Fibroblast of peridontal ligament (primary cell): ENCODE results near the gene PPM1N.

Experiments
- DNase-seq: peaks from one replicate; pipeline ENCODE4 v3.0.0-alpha.2; 2010; ENCODE audit errors: extremely low read depth

Gene PPM1N, protein sequence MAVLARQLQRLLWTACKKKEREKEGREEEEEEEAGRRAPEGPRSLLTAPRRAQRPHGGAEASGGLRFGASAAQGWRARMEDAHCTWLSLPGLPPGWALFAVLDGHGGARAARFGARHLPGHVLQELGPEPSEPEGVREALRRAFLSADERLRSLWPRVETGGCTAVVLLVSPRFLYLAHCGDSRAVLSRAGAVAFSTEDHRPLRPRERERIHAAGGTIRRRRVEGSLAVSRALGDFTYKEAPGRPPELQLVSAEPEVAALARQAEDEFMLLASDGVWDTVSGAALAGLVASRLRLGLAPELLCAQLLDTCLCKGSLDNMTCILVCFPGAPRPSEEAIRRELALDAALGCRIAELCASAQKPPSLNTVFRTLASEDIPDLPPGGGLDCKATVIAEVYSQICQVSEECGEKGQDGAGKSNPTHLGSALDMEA

DNA sequence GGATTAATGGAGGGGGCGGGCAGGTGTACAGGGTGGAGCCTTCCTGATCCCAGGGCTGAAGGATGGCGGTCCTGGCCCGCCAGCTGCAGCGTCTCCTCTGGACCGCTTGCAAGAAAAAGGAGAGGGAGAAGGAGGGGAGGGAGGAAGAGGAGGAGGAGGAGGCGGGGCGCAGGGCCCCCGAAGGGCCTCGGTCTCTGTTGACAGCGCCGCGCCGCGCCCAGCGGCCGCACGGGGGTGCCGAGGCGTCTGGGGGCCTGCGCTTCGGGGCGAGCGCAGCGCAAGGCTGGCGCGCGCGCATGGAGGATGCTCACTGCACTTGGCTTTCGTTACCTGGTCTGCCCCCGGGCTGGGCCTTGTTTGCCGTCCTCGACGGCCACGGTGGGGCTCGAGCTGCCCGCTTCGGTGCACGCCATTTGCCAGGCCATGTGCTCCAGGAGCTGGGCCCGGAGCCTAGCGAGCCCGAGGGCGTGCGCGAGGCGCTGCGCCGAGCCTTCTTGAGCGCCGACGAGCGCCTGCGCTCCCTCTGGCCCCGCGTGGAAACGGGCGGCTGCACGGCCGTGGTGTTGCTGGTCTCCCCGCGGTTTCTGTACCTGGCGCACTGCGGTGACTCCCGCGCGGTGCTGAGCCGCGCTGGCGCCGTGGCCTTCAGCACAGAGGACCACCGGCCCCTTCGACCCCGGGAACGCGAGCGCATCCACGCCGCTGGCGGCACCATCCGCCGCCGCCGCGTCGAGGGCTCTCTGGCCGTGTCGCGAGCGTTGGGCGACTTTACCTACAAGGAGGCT is at the start of gene PPM1N:
TSS of gene PPM1N (plus strand) at position 33 of the 785 bp plus-strand sequence. CDS start at position 63, 30 bp downstream.
- DNase-seq: no peak

DNA sequence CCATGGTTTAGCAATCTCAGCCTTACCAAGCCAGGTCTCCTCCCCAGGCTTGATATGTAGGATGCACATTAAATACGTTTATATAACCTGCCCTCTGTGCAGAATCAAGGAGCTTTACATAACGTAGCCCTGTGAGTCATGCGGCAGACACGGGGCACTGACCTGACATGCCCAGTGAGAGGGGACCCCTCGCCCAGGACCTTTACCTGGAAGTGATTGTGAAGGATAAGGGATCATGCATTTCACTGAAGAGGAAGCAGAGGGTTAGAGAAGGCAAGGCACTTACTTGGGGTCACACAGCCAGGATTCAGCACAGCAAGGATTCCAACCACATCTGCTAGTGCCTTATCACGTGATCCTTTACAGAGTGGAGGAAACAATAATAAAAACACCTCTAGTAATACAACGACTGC is 49.4 kb upstream of the PPM1N start:
- DNase-seq: no peak

DNA sequence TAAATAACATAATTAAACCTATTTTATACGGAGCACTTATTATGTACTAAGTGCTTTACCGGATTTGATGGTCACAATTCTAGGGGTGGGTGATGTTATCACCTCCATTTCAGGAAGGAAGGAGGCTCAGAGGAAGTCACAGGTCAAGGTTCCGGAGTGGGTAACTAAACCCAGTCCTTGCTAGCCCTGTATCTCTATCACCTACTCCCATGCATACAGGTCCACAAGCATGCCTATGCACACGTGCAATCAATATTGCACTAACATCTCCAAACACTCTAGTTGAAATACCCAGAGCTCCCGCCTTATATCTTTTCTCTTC is 48.3 kb upstream of the PPM1N start:
- no peak for DNase-seq

DNA sequence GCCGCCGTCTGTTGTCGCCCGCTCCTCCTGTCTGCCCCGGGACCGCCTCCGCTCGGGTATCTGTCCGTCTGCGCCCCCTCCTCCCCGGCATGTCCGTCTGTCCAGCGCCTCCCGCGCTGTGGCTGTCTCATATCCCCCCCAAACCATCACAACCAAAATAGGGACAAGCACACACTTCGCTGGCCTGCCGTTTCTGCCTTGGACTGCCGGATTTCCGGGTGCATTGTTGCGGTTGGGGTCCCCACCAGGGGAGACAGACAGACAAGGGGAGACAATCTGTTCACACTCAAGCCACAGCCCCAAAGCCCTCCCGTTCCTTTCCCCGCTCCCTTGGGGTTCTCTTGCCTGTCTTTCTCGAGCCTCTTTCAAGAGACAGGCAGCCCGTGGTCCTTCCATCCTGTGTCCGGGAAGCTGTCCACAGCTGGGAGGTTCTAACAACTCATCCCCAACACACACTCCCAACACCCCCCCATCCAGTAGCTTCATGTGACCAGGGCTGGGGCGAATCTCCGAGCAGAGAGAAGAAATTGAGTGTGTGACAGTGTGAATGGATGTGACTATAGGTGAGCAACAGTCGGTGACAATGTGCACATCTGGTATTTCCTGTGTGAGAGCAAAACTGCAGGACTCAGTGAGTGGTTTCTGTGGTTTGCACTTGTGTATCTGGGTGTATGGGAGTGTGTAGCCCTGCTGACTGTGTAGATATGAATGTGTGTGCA is 47.0 kb upstream of the PPM1N start:
- DNase-seq: peak; percentile 66

DNA sequence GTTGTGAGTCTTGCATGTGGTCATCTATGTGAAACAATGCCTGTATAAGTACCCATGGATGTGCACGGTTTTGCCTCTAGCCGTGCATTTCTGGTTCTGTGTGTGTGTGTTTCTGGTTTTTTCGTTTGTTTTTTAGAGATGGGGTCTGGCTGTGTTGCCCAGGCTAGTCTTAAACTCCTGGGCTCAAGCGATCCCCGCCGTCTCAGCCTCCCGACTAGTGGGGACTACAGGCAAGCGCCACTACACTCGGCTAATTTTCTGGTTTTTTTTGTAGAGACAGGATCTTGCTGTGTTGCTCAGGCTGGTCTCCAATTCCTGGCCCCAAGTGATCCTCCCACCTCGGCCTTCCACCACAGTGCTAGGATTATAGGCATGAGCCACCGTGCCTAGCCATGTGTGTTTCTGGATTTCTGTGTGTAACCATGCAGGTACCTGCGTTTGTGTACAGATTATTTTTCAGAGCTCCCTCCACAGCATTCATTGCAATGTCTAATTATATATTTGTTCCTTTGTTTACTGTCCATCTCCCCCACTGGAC is 46.3 kb upstream of the PPM1N start:
- no peak for DNase-seq

DNA sequence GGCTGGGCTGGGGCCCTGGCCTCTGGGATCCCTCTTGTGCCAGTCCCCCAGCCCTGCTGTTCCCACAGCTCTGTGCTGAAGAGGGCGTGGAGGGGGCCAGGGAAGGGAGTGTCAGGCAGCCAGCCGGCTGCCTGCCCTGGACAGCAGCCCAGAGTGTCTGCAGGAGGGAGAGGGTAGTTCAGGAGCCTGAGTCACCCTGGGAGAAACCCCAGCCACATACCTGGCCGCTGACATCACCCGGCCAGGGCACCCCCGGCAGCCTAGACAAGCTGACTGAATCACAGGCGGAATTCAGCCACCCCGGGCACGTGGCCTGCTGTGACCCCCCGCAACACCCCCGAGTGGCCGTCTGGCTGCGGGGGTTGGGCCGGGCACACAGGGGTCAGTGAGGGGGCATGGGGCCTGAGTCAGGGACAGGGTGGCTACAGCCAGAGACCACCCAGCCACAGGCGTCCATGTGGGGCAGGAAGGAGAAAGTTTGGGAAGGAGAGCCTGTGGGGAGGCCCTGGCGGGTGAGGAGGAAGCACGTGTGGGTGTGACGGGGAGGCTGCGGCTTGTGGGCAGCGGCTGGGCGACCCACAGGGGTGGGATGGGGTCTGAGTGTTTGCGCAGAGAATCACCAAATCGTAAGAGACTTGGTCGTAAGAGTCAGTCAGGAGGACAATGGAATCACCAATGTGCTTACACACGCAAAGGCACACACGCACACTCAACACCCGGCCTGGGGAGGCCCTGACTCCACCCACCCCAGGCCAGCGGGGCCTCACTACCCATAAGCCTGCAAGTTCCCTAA is 42.3 kb upstream of the PPM1N start:
- DNase-seq: peak; percentile 97

DNA sequence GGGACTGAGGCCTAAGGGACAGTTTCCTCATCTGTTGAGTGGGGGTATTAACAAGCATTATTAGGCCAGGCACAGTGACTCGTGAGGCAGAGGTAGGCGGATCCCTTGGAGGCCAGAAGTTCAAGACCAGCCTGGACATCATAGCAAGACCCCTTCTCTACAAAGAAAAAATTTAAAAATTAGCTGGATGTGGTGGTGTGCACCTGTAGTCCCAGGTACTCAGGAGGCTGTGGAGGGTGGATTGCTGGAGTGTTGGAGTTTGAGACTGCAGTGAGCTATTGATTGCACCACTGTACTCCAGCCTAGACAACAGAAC is 41.8 kb upstream of the PPM1N start:
- DNase-seq: no peak

DNA sequence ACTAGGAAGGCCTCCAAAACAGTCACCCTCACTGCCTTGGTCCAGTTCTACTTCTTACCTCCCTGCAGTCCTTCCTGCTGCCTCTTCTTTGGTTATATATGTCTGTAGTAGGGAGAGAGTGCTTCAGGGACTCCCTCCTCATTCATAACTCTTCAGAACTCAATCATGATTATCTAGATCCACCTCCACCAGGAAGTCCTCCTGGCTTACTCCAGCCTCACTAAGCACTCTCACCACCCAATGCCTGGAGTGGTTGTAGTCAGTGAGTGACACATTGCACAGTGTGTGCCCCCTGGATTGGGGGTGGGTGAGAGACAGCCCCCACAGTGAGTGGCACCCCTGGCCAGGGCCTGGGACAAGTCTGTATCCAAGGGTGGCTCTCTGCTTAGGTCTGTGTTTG is 40.5 kb upstream of the PPM1N start:
- DNase-seq: no peak

DNA sequence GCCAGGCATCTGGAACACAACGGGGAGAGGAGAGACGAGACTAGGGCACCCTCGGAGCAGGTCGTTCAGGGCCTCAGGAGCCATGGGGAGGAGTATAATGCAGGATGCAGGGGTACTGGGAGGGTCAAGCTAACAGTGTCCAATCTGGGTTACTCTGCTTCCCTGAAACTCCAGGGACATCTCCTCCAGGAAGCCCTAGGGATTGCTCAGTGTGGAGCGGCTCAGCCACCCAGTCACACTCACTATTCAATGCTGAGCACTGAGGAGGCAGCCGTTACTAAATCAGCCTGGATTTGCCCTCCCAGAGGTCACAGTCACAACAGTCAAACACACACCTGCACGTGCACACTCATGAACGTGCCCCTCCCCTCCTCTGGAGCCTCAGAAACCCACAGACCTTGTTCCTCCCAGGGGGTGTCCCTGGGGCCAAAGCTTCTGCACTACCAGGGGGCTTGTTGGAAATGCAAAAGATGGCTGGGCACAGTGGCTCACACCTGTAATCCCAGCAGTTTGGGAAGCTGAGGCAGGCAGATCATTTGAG is 37.4 kb upstream of the PPM1N start:
- no peak for DNase-seq

DNA sequence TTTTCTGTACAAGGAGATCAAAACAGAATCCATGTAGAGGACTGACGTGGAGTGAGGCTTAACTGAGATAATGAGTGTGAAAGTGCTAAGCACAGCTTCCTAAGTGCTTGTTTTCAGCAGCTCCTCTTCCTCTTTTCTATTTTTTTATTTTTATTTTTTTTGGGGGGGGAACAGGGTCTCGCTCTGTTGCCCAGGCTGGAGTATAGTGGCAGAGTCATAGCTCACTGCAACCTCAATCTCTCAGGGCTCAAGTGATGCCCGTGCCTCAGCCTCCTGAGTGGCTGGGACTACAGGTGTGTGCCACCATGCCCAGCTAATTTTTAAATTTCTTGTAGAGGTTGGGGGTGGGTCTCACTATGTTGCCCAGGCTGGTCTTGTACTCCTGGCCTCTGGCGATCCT is 36.1 kb upstream of the PPM1N start:
- no peak for DNase-seq

DNA sequence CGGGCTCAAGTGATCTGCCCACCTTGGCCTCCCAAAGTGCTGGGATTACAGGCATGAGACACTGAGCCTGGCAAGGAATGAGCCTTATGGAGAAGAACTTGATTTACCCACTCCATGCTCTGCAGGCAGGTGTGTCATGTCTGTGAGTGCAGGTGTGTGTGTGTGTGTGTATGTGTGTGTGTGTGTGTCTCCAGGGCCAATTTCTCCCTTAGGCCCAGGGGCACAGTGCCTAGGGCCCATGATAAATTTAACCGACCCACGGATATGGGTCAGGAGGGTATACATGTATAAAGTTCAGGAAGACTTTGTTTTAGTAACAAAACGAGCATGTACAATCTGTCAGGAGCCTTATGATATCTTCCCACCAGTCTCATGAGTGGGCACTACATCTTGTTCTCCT is 35.0 kb upstream of the PPM1N start:
- DNase-seq: no peak

DNA sequence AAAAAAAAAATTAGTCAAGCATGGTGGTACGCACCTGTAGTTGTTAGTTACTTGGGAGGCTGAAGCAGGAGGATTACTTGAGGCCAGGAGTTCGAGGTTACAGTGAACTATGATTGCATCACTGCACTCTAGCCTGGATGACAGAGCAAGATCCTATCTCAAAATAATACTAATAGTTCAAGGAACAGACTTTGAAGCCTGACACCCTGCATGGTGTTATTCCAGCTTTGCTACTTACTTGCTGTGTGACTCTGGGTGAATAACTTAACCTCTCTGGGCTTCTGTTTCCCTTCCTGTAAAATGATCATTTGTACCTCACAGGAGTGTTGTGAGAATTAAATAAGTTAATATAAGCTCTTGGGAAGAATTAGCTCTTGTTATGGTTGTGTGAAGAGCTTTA is 34.0 kb upstream of the PPM1N start:
- DNase-seq: no peak

DNA sequence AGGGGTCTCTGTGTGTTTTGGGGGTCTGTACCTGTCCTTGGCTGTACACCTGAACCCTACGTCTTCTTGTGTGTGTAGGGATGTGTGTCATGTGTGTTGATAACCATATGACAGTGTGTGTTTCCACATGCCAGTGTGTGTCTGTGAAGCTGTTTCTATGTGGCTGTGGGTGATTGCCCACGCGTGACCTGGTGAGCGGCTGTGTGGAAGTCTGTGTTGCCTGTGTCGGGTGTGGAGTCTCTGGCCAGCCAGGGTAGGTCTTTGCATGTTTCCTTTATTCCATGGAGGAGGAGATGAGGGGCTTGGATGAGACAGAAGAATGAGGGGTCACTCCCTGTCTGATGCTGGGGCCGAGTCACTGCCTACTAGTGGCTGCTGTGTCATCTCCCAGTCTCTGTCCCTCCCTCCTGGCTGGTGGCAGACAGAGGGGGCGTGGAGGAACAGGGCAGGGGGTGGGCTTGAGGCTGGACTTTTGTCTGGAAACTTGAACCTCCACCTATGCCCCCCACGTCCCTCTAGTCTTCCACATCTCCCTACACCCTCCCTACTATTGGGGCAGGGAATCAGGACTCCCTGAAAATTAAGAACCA is 33.3 kb upstream of the PPM1N start:
- no peak for DNase-seq

DNA sequence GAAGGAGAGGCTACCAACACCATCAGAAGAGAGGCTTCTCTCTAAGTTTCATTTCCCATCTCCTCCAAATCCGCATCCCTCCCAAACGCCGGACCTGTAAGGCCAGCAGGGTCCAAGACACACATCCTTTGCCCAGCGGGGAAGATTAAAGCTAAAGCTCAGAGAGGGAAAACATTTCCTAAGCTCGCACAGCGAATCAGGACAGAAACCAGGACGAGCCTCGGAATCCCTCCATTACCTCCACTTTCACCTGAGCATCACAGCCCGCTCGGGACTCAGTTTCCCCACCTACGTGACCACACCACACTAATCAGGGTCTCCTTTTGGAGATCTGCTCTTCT is 31.2 kb upstream of the PPM1N start:
- DNase-seq: peak; percentile 38

DNA sequence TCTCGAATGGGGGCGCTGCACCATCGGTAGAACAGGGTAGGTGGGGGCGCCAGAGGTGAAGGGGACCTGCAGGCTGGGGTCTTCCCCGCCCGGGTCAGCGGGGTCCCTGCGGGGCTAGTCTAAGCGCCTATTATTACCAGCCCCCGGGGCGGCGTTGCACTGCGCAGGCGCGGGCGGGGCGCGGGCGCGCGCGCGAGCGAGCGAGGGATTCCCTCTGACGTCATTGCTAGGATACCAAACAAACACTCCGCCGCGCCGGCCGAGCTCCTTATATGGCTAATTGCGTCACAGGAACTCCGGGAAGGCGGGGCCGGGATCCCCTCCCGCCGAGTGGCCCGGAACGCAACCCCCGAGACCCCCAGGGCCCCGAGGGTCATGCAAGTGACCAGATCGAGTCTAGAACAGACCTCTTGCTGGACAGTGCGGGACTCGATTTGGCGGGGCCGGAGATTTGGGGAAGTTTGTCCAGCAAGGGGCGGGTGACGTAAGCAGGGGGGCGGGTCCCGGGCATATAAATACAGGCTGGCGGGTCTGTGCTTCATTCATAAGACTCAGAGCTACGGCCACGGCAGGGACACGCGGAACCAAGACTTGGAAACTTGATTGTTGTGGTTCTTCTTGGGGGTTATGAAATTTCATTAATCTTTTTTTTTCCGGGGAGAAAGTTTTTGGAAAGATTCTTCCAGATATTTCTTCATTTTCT is 30.6 kb upstream of the PPM1N start, which contains the start of gene FOSB:
TSS of gene FOSB (plus strand) at position 541 of the 703 bp plus-strand sequence. CDS start 591 bp downstream, outside the sequence.
- DNase-seq: peak; percentile 96

DNA sequence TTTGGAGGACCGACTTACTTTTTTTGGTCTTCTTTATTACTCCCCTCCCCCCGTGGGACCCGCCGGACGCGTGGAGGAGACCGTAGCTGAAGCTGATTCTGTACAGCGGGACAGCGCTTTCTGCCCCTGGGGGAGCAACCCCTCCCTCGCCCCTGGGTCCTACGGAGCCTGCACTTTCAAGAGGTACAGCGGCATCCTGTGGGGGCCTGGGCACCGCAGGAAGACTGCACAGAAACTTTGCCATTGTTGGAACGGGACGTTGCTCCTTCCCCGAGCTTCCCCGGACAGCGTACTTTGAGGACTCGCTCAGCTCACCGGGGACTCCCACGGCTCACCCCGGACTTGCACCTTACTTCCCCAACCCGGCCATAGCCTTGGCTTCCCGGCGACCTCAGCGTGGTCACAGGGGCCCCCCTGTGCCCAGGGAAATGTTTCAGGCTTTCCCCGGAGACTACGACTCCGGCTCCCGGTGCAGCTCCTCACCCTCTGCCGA is 30.0 kb upstream of the PPM1N start:
- no peak for DNase-seq

DNA sequence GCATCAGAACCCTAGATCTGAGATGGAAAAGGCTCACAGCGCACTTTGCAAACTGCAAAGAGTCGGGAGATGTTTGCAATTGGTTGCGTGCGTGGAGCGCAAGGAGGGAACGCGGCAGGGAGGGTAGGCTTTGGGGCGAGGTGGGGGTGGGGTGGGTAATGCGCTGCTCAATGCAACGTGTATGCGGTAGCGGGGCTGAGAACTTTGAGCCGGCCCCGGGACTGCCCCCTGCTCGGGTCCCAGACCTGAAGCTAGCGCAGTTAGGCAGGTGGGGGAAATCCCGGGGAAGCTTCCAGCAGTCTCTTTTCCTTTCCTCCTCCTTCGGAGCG is 29.5 kb upstream of the PPM1N start:
- no peak for DNase-seq

DNA sequence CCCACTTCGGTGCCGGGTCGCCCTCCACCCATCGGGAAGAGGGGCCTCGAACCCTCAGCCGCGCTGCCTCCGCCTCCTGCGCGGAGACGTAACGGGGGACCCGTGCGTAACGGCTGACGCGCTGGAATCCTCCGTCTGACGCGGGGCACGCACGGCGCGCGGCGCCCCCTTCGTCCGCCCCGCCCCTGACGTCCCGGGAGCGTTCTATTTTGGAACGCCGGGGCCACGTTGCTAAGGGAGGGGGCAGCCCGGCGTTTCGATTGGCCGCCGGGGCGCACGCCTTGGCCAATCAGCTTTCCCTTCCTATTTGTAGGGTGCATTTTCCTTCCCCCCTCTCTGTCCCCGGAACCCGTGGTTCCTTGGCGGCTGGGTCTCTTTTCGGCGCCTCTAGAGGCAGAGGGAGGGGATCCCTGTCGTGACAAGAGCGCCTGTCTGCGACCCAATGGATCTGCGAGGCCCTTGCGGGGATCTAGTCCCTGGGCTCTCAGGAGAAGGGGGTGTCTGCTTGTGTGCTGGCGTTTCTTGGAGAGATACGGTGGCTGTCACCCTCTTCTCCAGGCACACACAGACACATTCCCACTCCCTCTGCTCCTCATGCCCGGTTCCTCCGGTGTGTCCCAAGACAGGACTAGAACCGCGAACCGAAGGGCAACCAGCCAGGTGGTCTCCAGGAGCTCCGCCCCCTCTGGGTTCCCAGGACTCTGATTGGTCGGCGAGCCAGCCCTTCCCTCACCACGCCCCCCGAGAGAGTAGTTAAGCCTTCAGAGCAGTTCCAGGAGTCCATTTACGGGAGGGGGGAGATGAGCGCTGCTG is 28.9 kb upstream of the PPM1N start:
- DNase-seq: peak; percentile 93
